Measurements from ENCODE around the gene NUAK1.

- no peak for TF ChIP-seq CTCF (conservative IDR thresholded peaks at IDR 0.05; ENCODE audit: low read depth, low read length)
- no peak for TF ChIP-seq EZH2 (IDR thresholded peaks at IDR 0.05; ENCODE audit: borderline replicate concordance, low read depth, low read length, poor library complexity, severe bottlenecking)
Measured at GRCh38 chr12:106178562-106178961, 39.8 kb upstream of the NUAK1 start.
